ENCODE measurements around the gene ZNFX1. TPM values are rescaled to one million over a fixed set of nuclear protein-coding genes. Genes with fewer than 3 reads are reported as not detected.
"Not testable (repeated sequence)": the region's sequence is repeated elsewhere in the genome, so short reads cannot be mapped to it uniquely, and the experiment has no call there.

Gene ZNFX1
- total and polyA plus RNA-seq, 7 experiments from 2014 or later, result 34.5 to 83.7 (median 62.2) TPM

DNA sequence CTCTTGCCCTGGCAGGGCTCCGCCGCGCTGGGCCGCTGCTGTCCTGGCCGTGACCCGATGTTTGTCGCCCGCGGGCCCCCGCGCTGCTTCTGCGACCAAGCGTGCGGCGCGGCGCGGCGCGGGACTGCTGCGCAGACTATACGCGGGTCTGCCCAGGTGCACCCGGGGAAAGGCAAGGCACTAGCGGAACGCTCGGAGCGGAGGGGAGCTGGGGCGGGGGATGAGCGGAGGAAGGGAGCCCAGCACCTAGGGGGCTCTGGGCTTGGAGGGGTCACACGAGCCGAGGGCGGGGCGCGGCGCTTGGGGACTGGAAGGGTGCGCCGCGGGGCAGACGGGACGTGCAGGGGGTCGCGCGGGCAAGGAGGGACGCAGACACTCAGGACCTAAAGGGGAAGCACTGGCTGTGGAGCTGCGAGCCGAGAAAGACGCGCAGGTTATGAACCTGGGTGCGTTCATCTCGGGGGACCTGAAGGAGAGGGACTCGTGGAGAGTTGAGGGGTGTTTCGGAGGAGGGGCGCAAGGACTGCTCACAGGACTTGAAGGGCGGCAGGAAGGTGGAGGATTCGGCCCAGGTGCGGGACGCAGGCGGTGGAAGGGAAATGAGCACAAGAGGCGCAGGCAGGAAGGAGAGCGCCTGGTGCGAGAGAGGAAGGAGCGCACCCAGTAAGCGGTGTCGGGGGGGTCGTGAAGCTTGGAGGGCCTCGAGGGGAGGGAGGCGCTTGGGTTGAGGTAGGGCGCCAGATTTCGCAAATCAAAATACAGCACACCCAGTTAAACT, 40.8 kb upstream of the ZNFX1 start:
- Mint-ChIP-seq H3K27me3 (peaks cover 39 to 82% (median 51%) of the 10 kb centered on the region in 5 donors), H3K4me1 (peaks cover 10 to 23% (median 17%) of the 10 kb centered on the region in 7 donors), H3K4me3 (peak overlapping the region; percentile 63 to 93 (median 86)), H3K9me3 (no peaks in the 10 kb centered on the region), H3K36me3 (no peaks in the 10 kb centered on the region), H3K27ac (no peak overlapping the region)
- POLR2A ChIA-PET, result interaction anchor here (1.1 kb wide), 1 partner anchor 36 kb away, joined by 3 read pairs; no protein-coding TSS in a partner anchor
- peak overlapping the region; percentile 49 for H3K4me3 ChIP-seq (ENCODE audit: low read length)
- DNase-seq, result peak in 2 of 9 donors; percentile 7 to 8
- intact Hi-C loops (cut with micrococcal nuclease), result loop anchor here in 1 of 2 donors (5.0 kb wide), 1 partner anchor 186 kb away; no protein-coding TSS in a partner anchor
- no peaks in the 10 kb centered on the region for H3K36me3 ChIP-seq (ENCODE audit: control insufficient read depth in 2 of 3, insufficient read depth in 3 of 3, low read length in 3 of 3)
- H3K9me3 ChIP-seq (ENCODE audit: control insufficient read depth in 2 of 3, low read length in 3 of 3), result no peaks in the 10 kb centered on the region
- ATAC-seq, result peak; percentile 45
- CTCF ChIA-PET, result no interaction called here
- no peak overlapping the region for H3K27ac ChIP-seq (ENCODE audit: low read depth, low read length)
- peaks cover 5 to 8% of the 10 kb centered on the region in 2 donors for H3K4me1 ChIP-seq (ENCODE audit: control insufficient read depth in 2 of 2, insufficient read depth in 2 of 2, low read length in 2 of 2)
- peaks cover 7 to 29% of the 10 kb centered on the region in 2 donors for H3K27me3 ChIP-seq (ENCODE audit: control insufficient read depth in 2 of 2, insufficient read depth in 2 of 2, low read length in 2 of 2)

GRCh38 chr20:49318091-49318429, 40.2 kb upstream of the ZNFX1 start:
- no peak overlapping the region for H3K27ac Mint-ChIP-seq
- ATAC-seq (no peak), DNase-seq (no peak)
- no peaks in the 10 kb centered on the region for H3K9me3 Mint-ChIP-seq
- H3K4me1 ChIP-seq (ENCODE audit: control insufficient read depth in 2 of 2, insufficient read depth in 2 of 2, low read length in 2 of 2), result peaks cover 5% of the 10 kb centered on the region in 2 donors
- H3K36me3 ChIP-seq (ENCODE audit: control insufficient read depth in 2 of 3, insufficient read depth in 3 of 3, low read length in 3 of 3), result no peaks in the 10 kb centered on the region
- POLR2A ChIA-PET, result interaction anchor here (0.5 to 1.1 kb wide), 2 partner anchors 35 to 134 kb away, joined by 3 read pairs; no protein-coding TSS in a partner anchor
- no peak overlapping the region for H3K27ac ChIP-seq (ENCODE audit: low read depth, low read length)
- intact Hi-C loops (cut with micrococcal nuclease), result loop anchor here in 1 of 2 donors (5.0 kb wide), 1 partner anchor 186 kb away; no protein-coding TSS in a partner anchor
- no peak overlapping the region for H3K4me3 ChIP-seq (ENCODE audit: low read length)
- H3K27me3 ChIP-seq (ENCODE audit: control insufficient read depth in 2 of 2, insufficient read depth in 2 of 2, low read length in 2 of 2), result peaks cover 7 to 29% of the 10 kb centered on the region in 2 donors
- peaks cover 39 to 88% (median 51%) of the 10 kb centered on the region in 5 donors for H3K27me3 Mint-ChIP-seq
- CTCF ChIA-PET, result no interaction called here
- no peaks in the 10 kb centered on the region for H3K36me3 Mint-ChIP-seq
- no peaks in the 10 kb centered on the region for H3K9me3 ChIP-seq (ENCODE audit: control insufficient read depth in 2 of 3, low read length in 3 of 3)
- peaks cover 10 to 18% (median 14%) of the 10 kb centered on the region in 7 donors for H3K4me1 Mint-ChIP-seq
- H3K4me3 Mint-ChIP-seq, result peak overlapping the region in 9 of 10 donors; percentile 39 to 93 (median 60)

GRCh38 chr20:49316704-49317103, 38.8 kb upstream of the ZNFX1 start:
- H3K36me3 ChIP-seq (ENCODE audit: control insufficient read depth in 2 of 3, insufficient read depth in 3 of 3, low read length in 3 of 3), result no peaks in the 10 kb centered on the region
- no peak overlapping the region for H3K27ac ChIP-seq (ENCODE audit: low read depth, low read length)
- DNase-seq (no peak), ATAC-seq (no peak)
- H3K27me3 Mint-ChIP-seq, result peaks cover 36 to 81% (median 50%) of the 10 kb centered on the region in 5 donors
- H3K4me3 ChIP-seq (ENCODE audit: low read length), result no peak overlapping the region
- H3K9me3 Mint-ChIP-seq, result peaks cover 0 to under 1% (median 0%) of the 10 kb centered on the region in 11 donors
- ChIA-PET CTCF (no interaction called here), POLR2A (no interaction called here)
- peaks cover 8 to 14% (median 12%) of the 10 kb centered on the region in 7 donors for H3K4me1 Mint-ChIP-seq
- H3K27me3 ChIP-seq (ENCODE audit: control insufficient read depth in 2 of 2, insufficient read depth in 2 of 2, low read length in 2 of 2), result peaks cover 7 to 29% of the 10 kb centered on the region in 2 donors
- H3K4me1 ChIP-seq (ENCODE audit: control insufficient read depth in 2 of 2, insufficient read depth in 2 of 2, low read length in 2 of 2), result peaks cover 5% of the 10 kb centered on the region in 2 donors
- no peak overlapping the region for H3K27ac Mint-ChIP-seq
- intact Hi-C loops (cut with micrococcal nuclease), result loop anchor here in 1 of 2 donors (5.0 kb wide), 1 partner anchor 184 kb away; no protein-coding TSS in a partner anchor
- H3K9me3 ChIP-seq (ENCODE audit: control insufficient read depth in 2 of 3, low read length in 3 of 3), result no peaks in the 10 kb centered on the region
- no peak overlapping the region for H3K4me3 Mint-ChIP-seq
- no peaks in the 10 kb centered on the region for H3K36me3 Mint-ChIP-seq

DNA sequence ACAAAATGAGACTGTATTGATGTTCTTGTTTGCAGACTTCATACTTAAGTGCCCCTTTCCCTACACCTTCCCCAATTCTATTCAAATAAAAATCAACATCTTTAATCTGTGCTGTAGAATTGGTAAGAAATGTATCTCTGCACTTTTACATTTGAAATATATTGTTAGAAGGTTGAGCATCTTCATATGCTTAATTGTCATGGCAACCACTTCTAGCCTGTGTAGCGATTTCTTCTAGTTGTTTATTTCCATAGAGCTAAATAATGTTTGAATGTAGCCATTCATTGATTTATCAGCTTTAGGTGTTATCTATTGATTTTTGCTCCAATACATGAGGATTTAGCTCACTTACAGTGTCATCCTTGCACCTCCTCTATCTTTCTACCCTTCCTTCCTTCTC, 37.7 kb upstream of the ZNFX1 start:
- peaks cover 33 to 70% (median 40%) of the 10 kb centered on the region in 5 donors for H3K27me3 Mint-ChIP-seq
- peaks cover 0 to 7% (median 3%) of the 10 kb centered on the region in 11 donors for H3K9me3 Mint-ChIP-seq
- ATAC-seq, result no peak
- ChIA-PET POLR2A (no interaction called here), CTCF (no interaction called here)
- DNase-seq, result no peak
- H3K27me3 ChIP-seq (ENCODE audit: control insufficient read depth in 2 of 2, insufficient read depth in 2 of 2, low read length in 2 of 2), result peaks cover 7 to 19% of the 10 kb centered on the region in 2 donors
- H3K27ac ChIP-seq (ENCODE audit: low read depth, low read length), result no peak overlapping the region
- H3K4me1 Mint-ChIP-seq, result peaks cover 8 to 14% (median 12%) of the 10 kb centered on the region in 7 donors
- no peak overlapping the region for H3K4me3 Mint-ChIP-seq
- H3K36me3 Mint-ChIP-seq, result peaks cover 2 to 7% (median 5%) of the 10 kb centered on the region in 5 donors
- intact Hi-C loops (cut with micrococcal nuclease), result loop anchor here in 1 of 2 donors (5.0 kb wide), 1 partner anchor 183 kb away; no protein-coding TSS in a partner anchor
- H3K27ac Mint-ChIP-seq, result no peak overlapping the region
- H3K36me3 ChIP-seq (ENCODE audit: control insufficient read depth in 2 of 3, insufficient read depth in 3 of 3, low read length in 3 of 3), result no peaks in the 10 kb centered on the region
- H3K9me3 ChIP-seq (ENCODE audit: control insufficient read depth in 2 of 3, low read length in 3 of 3), result no peaks in the 10 kb centered on the region
- H3K4me3 ChIP-seq (ENCODE audit: low read length), result no peak overlapping the region
- peaks cover 5% of the 10 kb centered on the region in 2 donors for H3K4me1 ChIP-seq (ENCODE audit: control insufficient read depth in 2 of 2, insufficient read depth in 2 of 2, low read length in 2 of 2)

- CTCF ChIA-PET, result not testable (repeated sequence)
Observed at GRCh38 chr20:49314052-49314451, 36.2 kb upstream of the ZNFX1 start.

DNA sequence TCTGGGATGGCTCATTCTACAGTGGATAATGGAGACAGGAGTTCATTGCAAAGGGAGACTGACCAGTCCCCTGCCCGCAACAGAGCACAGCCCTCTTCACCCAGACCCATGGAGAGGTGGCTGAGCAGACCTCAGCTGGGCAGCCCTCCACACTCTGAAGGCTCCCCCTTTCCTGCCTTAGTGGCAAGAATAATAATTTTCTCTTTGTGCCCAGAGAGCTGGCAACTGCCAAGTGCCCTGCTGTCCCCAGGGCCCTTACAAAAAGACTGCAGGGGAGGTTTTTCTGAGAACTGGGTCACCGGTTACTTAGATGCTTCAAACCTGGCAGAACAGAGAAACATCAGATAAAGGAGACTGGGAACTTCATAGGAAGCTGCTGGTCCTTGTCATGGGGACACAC, 35.4 kb upstream of the ZNFX1 start:
- DNase-seq, result no peak
- Mint-ChIP-seq H3K4me3 (no peak overlapping the region), H3K27me3 (peaks cover 20 to 56% (median 26%) of the 10 kb centered on the region in 5 donors), H3K9me3 (peaks cover 0 to 14% (median 6%) of the 10 kb centered on the region in 11 donors), H3K4me1 (peaks cover 0 to 5% (median 4%) of the 10 kb centered on the region in 7 donors), H3K27ac (no peak overlapping the region), H3K36me3 (peaks cover 6 to 14% (median 11%) of the 10 kb centered on the region in 5 donors)
- ChIA-PET POLR2A (no interaction called here), CTCF (no interaction called here)
- no peak for ATAC-seq
- Histone ChIP-seq H3K27ac (ENCODE audit: low read depth, low read length) (no peak overlapping the region), H3K36me3 (ENCODE audit: control insufficient read depth in 2 of 3, insufficient read depth in 3 of 3, low read length in 3 of 3) (no peaks in the 10 kb centered on the region), H3K4me3 (ENCODE audit: low read length) (no peak overlapping the region), H3K27me3 (ENCODE audit: control insufficient read depth in 2 of 2, insufficient read depth in 2 of 2, low read length in 2 of 2) (peaks cover 0 to 4% of the 10 kb centered on the region in 2 donors), H3K9me3 (ENCODE audit: control insufficient read depth in 2 of 3, low read length in 3 of 3) (no peaks in the 10 kb centered on the region), H3K4me1 (ENCODE audit: control insufficient read depth in 2 of 2, insufficient read depth in 2 of 2, low read length in 2 of 2) (no peaks in the 10 kb centered on the region)
- intact Hi-C loops (cut with micrococcal nuclease), result no loop called here

More at GRCh38 chr20:49314052-49314451, 36.2 kb upstream of the ZNFX1 start:
- H3K27ac Mint-ChIP-seq; H3K9me3 ChIP-seq (ENCODE audit: control insufficient read depth in 2 of 3, low read length in 3 of 3); H3K27ac ChIP-seq (ENCODE audit: low read depth, low read length); H3K4me1 ChIP-seq (ENCODE audit: control insufficient read depth in 2 of 2, insufficient read depth in 2 of 2, low read length in 2 of 2); ATAC-seq; intact Hi-C loops (cut with micrococcal nuclease); H3K4me3 Mint-ChIP-seq; H3K36me3 ChIP-seq (ENCODE audit: control insufficient read depth in 2 of 3, insufficient read depth in 3 of 3, low read length in 3 of 3); H3K4me3 ChIP-seq (ENCODE audit: low read length); DNase-seq: not testable (repeated sequence)
- H3K9me3 Mint-ChIP-seq, result peaks cover 0 to 14% (median 6%) of the 10 kb centered on the region in 11 donors
- peaks cover 26 to 61% (median 32%) of the 10 kb centered on the region in 5 donors for H3K27me3 Mint-ChIP-seq
- H3K27me3 ChIP-seq (ENCODE audit: control insufficient read depth in 2 of 2, insufficient read depth in 2 of 2, low read length in 2 of 2), result peaks cover 0 to 11% of the 10 kb centered on the region in 2 donors
- peaks cover 6 to 14% (median 9%) of the 10 kb centered on the region in 5 donors for H3K36me3 Mint-ChIP-seq
- peaks cover 5 to 10% (median 9%) of the 10 kb centered on the region in 7 donors for H3K4me1 Mint-ChIP-seq
- POLR2A ChIA-PET, result interaction anchor here (0.8 kb wide), 1 partner anchor 390 kb away, joined by 4 read pairs; no protein-coding TSS in a partner anchor

Data from naive thymus-derived CD4-positive, alpha-beta T cell (primary cell).